ENCODE results near the gene SLC45A1.

SLC45A1 gene

GRCh38 chr1:8355439-8356255, 37.7 kb downstream of the SLC45A1 start:
- DNase-seq, result no peak

- DNase-seq, result no peak
Observed at GRCh38 chr1:8356256-8357209, 38.6 kb downstream of the SLC45A1 start.

- no peak for DNase-seq
Observed at GRCh38 chr1:8357329-8358101, 39.6 kb downstream of the SLC45A1 start.

- DNase-seq, result no peak
Observed at GRCh38 chr1:8358241-8358896, 40.5 kb downstream of the SLC45A1 start.

GRCh38 chr1:8358897-8359616, 41.1 kb downstream of the SLC45A1 start:
- DNase-seq, result no peak

- DNase-seq, result no peak
Observed at GRCh38 chr1:8359617-8360481, 41.9 kb downstream of the SLC45A1 start.

- no peak for DNase-seq
Observed at GRCh38 chr1:8360493-8361197, 42.7 kb downstream of the SLC45A1 start.

- DNase-seq, result no peak
Observed at GRCh38 chr1:8361198-8361849, 43.4 kb downstream of the SLC45A1 start.

- DNase-seq, result no peak
Observed at GRCh38 chr1:8362701-8363101, 44.8 kb downstream of the SLC45A1 start.

- no peak for DNase-seq
Observed at GRCh38 chr1:8363186-8363766, 45.4 kb downstream of the SLC45A1 start.

GRCh38 chr1:8363767-8364301, 45.9 kb downstream of the SLC45A1 start:
- no peak for DNase-seq

GRCh38 chr1:8364528-8365442, 46.9 kb downstream of the SLC45A1 start:
- DNase-seq, result no peak

- no peak for DNase-seq
Observed at GRCh38 chr1:8365661-8366362, 47.9 kb downstream of the SLC45A1 start.

GRCh38 chr1:8367571-8368194, 49.8 kb downstream of the SLC45A1 start:
- no peak for DNase-seq

GRCh38 chr1:8368956-8369639, 51.2 kb downstream of the SLC45A1 start:
- DNase-seq, result no peak

All from right kidney (tissue), 1 donor.